ENCODE measurements around the gene LPA. TPM values are rescaled to one million over a fixed set of nuclear protein-coding genes. Genes with fewer than 3 reads are reported as not detected.
A peak's percentile ranks its signal among the peaks of the same experiment; 100 is the strongest.

Gene LPA
- total and polyA plus RNA-seq, 2 of the 8 experiments (the other 6 are each of a cell fraction or from before 2014, with no cell fraction given) = 0.39 TPM; not detected in 1

GRCh38 chr6:160534050-160534696, 129.9 kb downstream of the LPA start (continued):
- TF ChIP-seq SIX5 (IDR thresholded peaks at IDR 0.05; ENCODE audit: low read depth, low read length) = no peak
- 0 out of 2 replicates have a peak, but pooled peaks have one; percentile 14 for TF ChIP-seq CREB1 (IDR thresholded peaks at IDR 0.05)
- no peak for TF ChIP-seq JUND (IDR thresholded peaks at IDR 0.05; ENCODE audit: low read length)
- TF ChIP-seq USF2 (IDR thresholded peaks at IDR 0.05; ENCODE audit: low read length) = no peak
- no peak for TF ChIP-seq FOSL1 (IDR thresholded peaks at IDR 0.05; ENCODE audit: insufficient read depth, low read depth, low read length)
- TF ChIP-seq NANOG (IDR thresholded peaks at IDR 0.05; ENCODE audit: insufficient read depth, low read depth, low read length, poor library complexity, severe bottlenecking) = no peak
- no peak for TF ChIP-seq E2F6 (IDR thresholded peaks at IDR 0.05)
- no peak for TF ChIP-seq CHD1 (IDR thresholded peaks at IDR 0.05; ENCODE audit: low read depth, low read length)
- no peak for TF ChIP-seq GTF2F1 (IDR thresholded peaks at IDR 0.05; ENCODE audit: borderline replicate concordance, low read depth, low read length)
